NCI-H146 treated with DMSO at 0.1 percent for 48 hours (cell line): ENCODE results near the gene MAP3K12.

Experiments
- DNase-seq: peaks from one replicate; lab custom pipeline; 2025; ENCODE audit not compliant: unreplicated experiment; lab: John Stamatoyannopoulos, UW

The MAP3K12 gene

DNA sequence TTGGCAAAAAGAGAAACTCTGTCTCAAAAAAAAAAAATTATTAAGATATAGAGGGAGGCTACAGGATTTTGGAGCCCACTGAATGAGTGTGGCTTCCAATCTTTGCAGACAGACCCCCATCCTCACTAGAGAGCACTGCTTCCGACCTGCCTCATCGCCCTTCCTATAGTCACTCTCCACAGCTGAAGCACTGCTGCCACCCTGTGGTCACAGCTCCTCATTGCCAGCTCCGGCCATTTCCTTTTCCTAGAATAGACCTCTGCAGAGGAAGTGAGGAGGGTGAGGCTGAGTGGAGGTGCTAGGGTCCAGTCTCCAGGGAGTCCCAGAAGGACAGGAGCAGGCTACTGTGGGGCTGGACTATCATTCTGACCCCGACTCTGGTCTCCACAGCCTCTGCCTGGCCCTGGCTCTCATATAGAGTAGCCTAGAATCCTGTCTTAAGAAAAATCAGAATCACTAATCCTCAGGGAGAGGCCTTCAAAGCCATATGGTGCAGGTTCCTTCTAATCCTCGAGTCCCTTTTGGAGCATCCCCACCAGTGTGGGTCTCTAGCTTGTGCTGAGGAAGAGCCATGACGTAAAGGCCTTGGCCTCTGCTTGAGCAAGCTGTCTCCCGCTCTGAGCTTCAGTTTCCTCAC lies 9.4 kb upstream of the MAP3K12 start:
- peak; percentile 81 for DNase-seq

DNA sequence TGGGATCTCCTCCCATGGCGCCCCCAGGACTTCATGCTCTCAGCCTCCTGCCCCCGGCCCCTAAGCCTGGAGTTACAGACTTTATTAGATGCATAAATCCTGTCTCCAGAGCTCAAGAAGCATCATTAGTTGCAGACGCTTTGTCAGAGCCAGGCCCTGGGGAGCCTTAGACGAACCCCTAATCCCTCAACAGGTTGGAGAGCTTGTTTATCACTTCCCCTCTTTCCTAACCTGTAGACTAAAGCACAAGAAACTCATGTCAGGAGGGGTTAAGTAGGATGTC lies 8.3 kb upstream of the MAP3K12 start:
- no peak for DNase-seq

GRCh38 chr12:53506881-53507602 lies 7.8 kb upstream of the MAP3K12 start, which contains the start of gene NPFF:
Gene NPFF (minus strand): TSS chr12:53507484. CDS start chr12:53507474, 10 bp downstream.
- no peak for DNase-seq

- no peak for DNase-seq
These were observed 7.2 kb upstream of the MAP3K12 start for GRCh38 chr12:53506450-53506785.

GRCh38 chr12:53505555-53506449 lies 6.5 kb upstream of the MAP3K12 start:
- no peak for DNase-seq

DNA sequence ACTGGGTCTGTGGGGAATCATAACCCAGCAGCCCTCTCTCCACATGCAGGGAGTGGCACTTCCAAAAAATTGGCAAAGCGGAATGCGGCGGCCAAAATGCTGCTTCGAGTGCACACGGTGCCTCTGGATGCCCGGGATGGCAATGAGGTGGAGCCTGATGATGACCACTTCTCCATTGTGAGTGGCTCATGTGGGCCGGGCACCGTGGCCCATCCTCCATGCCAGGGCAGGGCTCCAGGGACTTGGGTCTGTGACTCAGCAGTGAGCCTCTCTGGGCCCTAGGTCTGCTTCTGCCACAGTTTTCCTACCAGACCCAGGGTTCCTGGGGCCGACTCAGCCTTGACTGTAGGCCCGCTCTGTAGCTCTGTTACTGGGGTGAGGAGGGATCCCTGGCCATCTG lies 5.8 kb upstream of the MAP3K12 start:
- no peak for DNase-seq

DNA sequence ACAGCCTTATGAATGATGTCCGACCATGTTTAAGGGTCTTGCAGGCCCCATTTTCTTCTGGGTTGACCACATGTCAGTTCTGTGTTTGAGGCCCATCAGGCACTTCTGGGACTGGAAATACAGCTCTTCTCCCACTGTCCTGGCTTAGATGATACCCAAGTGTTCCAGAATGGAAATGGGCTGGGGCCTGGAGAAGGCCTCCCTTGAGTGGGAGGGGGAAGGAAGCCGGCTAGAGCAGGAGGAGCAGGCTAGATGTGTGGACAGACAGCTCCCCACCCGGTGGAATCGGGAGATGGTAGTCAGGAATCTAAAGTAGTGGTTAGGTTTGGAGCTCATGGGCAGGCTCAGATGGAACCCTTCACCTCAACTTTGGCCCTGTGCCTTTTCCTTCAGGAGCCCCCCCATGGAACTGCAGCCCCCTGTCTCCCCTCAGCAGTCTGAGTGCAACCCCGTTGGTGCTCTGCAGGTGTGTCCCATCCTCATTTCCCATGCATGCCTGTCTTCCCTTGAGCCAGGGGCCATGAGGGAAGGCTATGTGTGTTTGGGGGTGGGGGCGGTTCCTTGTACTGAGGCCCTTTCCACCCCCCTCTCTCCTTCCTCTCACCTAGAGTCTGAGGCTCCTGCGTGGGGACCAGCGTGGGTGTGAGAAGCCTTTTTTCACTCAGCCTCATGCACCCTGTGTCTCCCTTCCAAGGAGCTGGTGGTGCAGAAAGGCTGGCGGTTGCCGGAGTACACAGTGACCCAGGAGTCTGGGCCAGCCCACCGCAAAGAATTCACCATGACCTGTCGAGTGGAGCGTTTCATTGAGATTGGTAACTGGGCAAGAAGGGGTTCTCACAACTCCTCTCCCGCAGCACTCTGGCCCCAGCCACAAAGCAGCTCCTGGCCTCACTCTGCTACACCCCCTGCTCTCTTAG lies 5.0 kb upstream of the MAP3K12 start:
- no peak for DNase-seq

- DNase-seq = no peak
These were observed 3.9 kb upstream of the MAP3K12 start for GRCh38 chr12:53502983-53503728.

GRCh38 chr12:53502331-53502730 lies 3.1 kb upstream of the MAP3K12 start:
- DNase-seq = no peak

GRCh38 chr12:53501615-53502181 lies 2.4 kb upstream of the MAP3K12 start:
- no peak for DNase-seq

GRCh38 chr12:53500776-53501614 lies 1.7 kb upstream of the MAP3K12 start, which contains the start of gene TARBP2:
Gene TARBP2 (plus strand): TSS chr12:53501283. CDS start chr12:53501409, 126 bp downstream.
- DNase-seq = peak; percentile 99

DNA sequence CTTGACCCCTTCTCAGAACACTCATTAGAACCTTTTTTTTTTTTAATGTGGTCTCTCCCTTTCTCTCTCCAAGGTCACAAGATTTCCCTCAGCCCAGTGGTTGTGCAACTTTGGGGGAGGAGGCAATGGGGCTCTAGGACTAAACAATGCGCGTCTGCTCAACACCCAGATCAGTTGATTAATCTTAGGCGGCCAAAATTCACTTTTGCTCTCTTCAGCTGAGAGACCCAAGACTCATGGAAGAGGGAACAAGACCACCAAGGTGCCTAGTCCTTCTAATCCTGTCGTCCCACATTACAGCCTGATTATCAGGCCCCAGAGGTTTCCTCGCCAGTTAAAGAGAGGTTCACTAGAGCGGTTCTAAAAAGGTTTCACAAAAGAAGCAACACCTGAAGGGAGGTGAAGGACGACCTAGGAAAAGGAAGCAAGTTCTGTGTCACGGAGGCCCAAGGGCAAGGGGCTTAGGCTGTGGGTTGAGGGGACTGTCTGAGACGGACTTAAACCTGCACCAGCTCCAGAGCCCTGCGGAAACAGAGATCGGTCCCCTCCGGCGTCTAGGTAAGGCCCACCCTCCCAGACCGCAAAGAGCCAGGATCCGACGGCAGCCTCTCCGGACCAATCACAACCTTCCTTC lies 1.0 kb upstream of the MAP3K12 start:
- DNase-seq = no peak

DNA sequence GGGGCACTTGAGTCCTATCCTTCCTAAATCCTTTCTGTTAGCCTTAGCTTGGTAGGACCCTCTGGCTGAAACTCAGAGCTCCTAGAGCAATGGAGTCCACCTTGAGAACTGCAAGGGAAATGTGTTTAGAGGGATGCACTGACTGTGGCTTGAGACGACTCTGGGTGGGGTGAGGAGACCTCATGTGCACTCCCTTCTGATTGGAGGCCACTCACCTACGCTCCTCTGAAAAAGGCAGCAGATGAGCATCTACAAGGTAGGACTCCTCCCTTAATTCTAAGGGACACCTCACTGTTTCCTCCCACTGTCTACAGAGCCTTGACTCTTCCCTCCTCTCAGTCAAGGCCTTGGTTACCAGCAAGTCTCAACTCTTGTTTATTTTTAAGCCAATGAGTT lies 1.0 kb downstream of the MAP3K12 start:
- no peak for DNase-seq

GRCh38 chr12:53497461-53497860 lies 1.8 kb downstream of the MAP3K12 start:
- no peak for DNase-seq

- DNase-seq = no peak
These were observed 2.6 kb downstream of the MAP3K12 start for GRCh38 chr12:53496752-53497032.

GRCh38 chr12:53495903-53496751 lies 3.1 kb downstream of the MAP3K12 start:
- DNase-seq = no peak

GRCh38 chr12:53493610-53494391 lies 5.5 kb downstream of the MAP3K12 start:
- DNase-seq = no peak
